Stimulated activated effector memory CD8-positive, alpha-beta T cell treated with anti-CD3 and anti-CD28 coated beads, Interleukin-12 subunit alpha, Interleukin-12 subunit beta, amount 100 ng/mL, for 72 hours (primary cell): Measurements from ENCODE around the gene SLC25A15.

ENCODE experiments used
- ATAC-seq: fragments of 150-1000 bp; cut with Tn5 transposase; 2 replicates; pipeline ENCODE4 v1.10.0; 2021
- DNase-seq, 2 donors: peaks; one replicate each; pipeline ENCODE4 v3.0.0; 2021 to 2022; ENCODE audit warnings: low spot score in 2 of 2
- H3K27ac Mint-ChIP-seq: one replicate; pipeline ENCODE4 v1.8.0; 2022; ENCODE audit warnings: mild to moderate bottlenecking, mixed read lengths
- H3K36me3 Mint-ChIP-seq: one replicate; pipeline ENCODE4 v1.8.0; 2022; ENCODE audit warnings: mild to moderate bottlenecking, mixed read lengths
- H3K4me1 Mint-ChIP-seq: one replicate; pipeline ENCODE4 v1.8.0; 2022; ENCODE audit warnings: mixed read lengths
- H3K4me3 Mint-ChIP-seq: one replicate; pipeline ENCODE4 v1.8.0; 2022; ENCODE audit warnings: mild to moderate bottlenecking, mixed read lengths
- H3K9me3 Mint-ChIP-seq: one replicate; pipeline ENCODE4 v1.8.0; 2022; ENCODE audit warnings: mixed read lengths

Gene SLC25A15

DNA sequence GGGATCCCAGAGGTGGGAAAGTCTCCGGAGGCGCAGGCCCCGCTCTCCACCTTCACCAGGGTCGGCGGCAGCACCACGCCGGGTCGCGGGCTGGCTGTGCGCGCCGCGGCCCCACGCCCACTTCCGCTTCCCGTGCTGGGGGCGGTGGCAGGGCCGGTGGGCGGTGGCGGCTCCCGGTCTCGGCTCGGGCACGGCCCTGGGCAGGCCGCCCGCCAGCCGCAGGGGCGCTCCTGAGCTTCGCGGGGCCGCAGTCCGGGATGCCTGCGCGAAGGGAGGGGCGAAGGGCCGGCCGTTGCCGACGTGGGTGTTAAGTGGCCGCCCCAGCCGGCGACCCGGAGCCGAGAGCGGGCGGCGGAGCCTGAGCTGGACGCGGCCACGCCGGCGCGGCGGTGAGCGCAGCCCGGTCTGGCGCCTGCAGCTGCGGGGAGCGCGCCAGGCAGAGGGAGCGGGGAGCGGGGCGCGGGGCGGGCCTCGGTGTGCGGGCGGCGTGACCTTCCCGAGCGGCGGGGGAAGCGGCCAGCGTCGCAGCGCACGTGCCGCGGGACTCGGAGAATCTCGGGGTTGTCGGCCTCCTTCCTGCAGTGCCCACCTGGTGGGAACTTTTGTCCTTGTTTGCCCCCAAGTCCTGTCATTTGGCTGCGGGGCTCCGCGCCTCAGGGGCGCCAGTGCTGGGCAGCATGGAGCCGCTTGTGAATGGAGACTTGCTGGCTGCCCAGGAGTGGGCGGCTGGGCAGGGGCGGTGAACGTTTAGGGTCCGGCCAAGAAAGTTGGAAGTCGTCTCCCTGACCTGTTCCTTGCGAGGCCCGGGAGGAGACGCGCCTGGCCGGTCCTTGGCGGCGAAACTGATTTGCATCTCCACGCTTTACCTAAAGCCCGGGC lies at the start of gene SLC25A15:
TSS of gene SLC25A15 (plus strand) at position 337 of the 879 bp plus-strand sequence. CDS start 3,616 bp downstream, outside the sequence.
- Mint-ChIP-seq H3K36me3 (peaks cover 7% of the 10 kb centered on the region), H3K9me3 (no peaks in the 10 kb centered on the region), H3K27ac (no peak within 1 kb of the TSS), H3K4me1 (peaks cover 31% of the 10 kb centered on the region), H3K4me3 (peak within 1 kb of the TSS; percentile 58)
- ATAC-seq (peak; percentile 89), DNase-seq (peak; percentile 66 to 85)

DNA sequence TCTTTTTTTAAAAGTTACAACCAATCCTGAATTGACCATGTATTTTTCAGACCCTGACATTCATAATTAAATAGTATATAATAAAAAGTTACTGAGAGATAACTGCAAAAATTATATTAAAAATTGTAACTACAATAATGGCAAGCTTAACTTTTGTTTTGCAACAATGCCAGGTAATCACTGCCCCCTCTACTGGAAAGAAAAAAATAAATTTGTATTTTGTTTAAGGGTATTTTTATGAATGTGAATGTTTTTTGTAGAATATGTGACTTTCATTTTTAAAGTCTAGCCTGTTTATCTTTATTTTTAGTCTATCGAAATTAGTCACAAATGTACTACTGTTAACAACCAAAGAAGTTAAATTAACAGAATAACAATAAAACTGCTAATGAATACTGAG lies 40.1 kb upstream of the SLC25A15 start:
- no peak overlapping the region for H3K4me3 Mint-ChIP-seq
- no peak for ATAC-seq
- no peaks in the 10 kb centered on the region for H3K9me3 Mint-ChIP-seq
- H3K4me1 Mint-ChIP-seq: no peaks in the 10 kb centered on the region
- DNase-seq: no peak
- H3K36me3 Mint-ChIP-seq: peaks cover 72% of the 10 kb centered on the region
- no peak overlapping the region for H3K27ac Mint-ChIP-seq

DNA sequence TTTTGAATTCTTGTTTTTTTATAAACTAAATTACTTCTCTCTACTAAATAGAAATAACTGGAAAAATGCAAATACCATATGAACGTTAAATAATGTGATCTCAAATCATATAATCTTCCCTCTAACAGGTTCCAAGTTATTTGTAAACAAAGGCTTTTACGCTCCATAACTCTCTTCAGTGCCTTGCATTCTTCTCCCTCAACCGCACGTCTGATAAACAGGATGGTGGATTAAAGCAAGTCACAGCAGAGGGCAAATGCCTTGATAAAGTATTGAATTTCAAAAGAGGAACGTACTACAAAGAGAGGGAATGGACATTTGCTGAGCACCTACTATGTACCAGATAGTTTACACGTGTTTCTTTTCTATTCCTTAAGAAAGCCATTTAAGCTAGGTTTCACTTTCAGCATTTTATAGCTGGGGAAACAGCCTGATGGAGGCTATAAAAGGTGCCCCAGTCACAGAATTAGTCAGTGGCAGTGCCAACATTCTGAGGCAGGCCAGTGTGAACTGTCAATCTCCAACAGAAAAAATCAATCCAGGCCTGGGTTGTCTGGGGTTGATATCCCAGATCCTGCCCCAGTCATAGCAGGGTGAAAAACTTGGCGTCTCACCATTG lies 34.2 kb upstream of the SLC25A15 start:
- Mint-ChIP-seq H3K9me3 (no peaks in the 10 kb centered on the region), H3K4me1 (no peaks in the 10 kb centered on the region), H3K36me3 (peaks cover 81% of the 10 kb centered on the region), H3K27ac (no peak overlapping the region), H3K4me3 (no peak overlapping the region)
- DNase-seq (no peak), ATAC-seq (no peak)

DNA sequence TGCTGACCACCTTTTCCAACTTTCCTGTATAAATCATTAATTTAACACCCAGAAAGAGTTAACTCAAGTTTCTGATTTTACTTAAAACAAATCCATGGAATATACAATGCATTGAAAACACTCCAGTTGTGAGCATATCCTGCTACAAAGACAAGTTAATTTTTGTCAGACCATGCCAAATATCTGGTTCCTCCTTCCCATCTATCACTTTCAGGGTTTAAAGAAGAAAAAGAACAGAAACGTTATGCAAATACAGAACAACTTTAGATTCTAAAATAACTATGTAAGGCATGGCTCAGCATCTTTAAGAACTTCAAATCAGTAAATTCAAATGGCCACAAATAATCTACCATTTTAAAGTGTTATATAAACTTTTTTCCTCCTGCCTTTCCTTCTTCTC lies 33.4 kb upstream of the SLC25A15 start:
- H3K27ac Mint-ChIP-seq: no peak overlapping the region
- no peaks in the 10 kb centered on the region for H3K9me3 Mint-ChIP-seq
- no peak overlapping the region for H3K4me3 Mint-ChIP-seq
- no peaks in the 10 kb centered on the region for H3K4me1 Mint-ChIP-seq
- H3K36me3 Mint-ChIP-seq: peaks cover 89% of the 10 kb centered on the region
- no peak for ATAC-seq
- no peak for DNase-seq

DNA sequence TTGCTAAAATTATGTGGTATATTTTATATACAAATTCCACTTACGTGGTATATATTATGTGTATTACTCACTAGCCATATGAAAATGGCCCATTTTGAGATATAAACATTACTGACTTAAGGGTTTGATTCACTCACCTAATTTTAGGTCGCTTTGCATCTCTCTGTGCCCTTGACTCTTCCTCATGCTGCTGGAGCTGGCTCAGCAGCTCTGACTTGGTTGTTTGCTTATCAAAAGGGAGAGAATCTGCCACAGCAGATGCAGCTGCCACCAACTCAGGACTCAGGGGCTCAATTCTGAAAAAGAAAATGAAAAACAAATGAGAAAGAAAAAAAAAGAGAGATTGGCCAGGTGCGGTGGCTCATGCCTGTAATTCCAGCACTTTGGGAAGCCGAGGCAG lies 30.6 kb upstream of the SLC25A15 start:
- Mint-ChIP-seq H3K27ac (no peak overlapping the region), H3K4me1 (peaks cover 18% of the 10 kb centered on the region), H3K36me3 (peaks cover 87% of the 10 kb centered on the region), H3K4me3 (no peak overlapping the region), H3K9me3 (no peaks in the 10 kb centered on the region)
- ATAC-seq: no peak
- DNase-seq: no peak

DNA sequence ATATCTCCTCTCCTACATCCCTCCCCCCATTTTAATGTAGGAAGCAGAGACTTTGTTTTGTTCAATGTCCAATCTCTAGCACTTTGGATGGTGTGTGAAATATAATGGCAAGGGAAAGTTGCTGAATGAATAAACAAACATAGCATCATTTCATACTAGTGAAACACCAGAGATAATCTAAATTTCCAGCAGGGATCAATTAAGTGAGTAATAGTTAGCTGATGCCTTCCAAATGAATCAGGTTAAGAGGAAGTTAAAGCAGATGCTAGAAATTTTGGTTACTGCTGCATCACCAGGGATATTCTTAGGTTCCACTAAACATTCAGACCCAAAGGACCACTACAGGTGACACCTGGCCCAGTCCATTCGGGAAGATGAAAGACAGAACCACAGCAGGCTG lies 26.6 kb upstream of the SLC25A15 start:
- Mint-ChIP-seq H3K27ac (peak overlapping the region; percentile 41), H3K4me3 (no peak overlapping the region), H3K9me3 (no peaks in the 10 kb centered on the region), H3K36me3 (peaks cover 76% of the 10 kb centered on the region), H3K4me1 (peaks cover 27% of the 10 kb centered on the region)
- DNase-seq (no peak), ATAC-seq (no peak)

DNA sequence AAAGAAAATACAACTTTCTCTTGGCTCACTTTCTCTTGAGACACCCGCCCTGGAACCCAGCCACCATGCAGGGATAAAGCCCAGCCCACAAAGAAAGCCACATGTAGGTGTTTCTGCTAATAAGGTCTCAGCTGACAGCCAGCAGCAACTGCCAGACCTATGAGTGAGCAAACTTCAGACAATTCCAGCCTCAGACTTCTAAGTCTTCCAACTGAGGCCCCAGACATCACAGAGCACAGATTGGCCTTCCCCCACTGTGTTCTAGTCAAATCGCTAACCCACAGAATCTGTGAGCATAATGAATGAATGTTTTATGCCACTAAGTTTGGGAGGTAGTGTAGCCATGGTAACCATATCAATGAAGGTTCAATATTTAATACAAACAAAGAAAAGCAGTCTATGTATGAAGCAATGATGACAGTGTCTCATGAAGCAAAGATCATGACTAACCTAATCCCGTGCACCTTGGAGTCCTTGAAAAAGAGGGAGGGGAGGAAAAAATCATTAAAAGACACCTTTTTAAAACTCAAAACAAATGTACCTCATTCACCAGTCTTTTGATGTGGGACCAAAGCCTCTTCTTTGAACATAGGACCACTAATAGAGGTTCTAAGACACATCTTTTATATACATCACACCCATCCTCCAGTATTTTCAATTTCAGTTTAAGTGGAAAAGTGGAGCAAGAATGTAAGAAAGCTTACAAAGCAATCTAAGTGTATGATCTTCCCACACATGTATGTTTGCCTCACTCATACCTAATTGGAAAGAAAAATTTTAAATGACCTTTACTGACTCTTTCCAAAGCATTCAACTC lies 24.6 kb upstream of the SLC25A15 start:
- Mint-ChIP-seq H3K4me1 (peaks cover 32% of the 10 kb centered on the region), H3K36me3 (peaks cover 61% of the 10 kb centered on the region), H3K9me3 (no peaks in the 10 kb centered on the region), H3K4me3 (peak overlapping the region; percentile 8), H3K27ac (peak overlapping the region; percentile 84)
- DNase-seq (peak in 1 of 2 donors; percentile 58), ATAC-seq (peak; percentile 92)

DNA sequence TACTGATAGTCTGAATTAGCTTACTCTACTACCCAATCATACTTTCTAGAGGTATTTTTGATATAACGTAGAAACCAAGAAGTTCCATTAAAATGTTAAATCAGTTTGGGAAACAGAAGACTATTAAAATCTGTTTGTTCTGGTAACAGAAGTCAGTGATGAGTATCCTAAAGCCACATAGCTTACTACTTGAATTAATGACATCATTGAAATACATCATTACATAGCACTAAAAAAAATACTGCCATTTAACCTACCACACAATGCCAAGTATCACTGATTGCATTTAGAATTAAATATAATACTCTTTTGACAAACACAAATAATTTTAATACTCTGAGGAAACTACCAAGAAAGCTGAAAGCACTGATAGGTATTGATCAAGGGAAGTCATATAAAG lies 23.8 kb upstream of the SLC25A15 start:
- no peaks in the 10 kb centered on the region for H3K9me3 Mint-ChIP-seq
- H3K4me3 Mint-ChIP-seq: no peak overlapping the region
- ATAC-seq (no peak), DNase-seq (no peak)
- peaks cover 39% of the 10 kb centered on the region for H3K4me1 Mint-ChIP-seq
- H3K36me3 Mint-ChIP-seq: peaks cover 53% of the 10 kb centered on the region
- no peak overlapping the region for H3K27ac Mint-ChIP-seq

DNA sequence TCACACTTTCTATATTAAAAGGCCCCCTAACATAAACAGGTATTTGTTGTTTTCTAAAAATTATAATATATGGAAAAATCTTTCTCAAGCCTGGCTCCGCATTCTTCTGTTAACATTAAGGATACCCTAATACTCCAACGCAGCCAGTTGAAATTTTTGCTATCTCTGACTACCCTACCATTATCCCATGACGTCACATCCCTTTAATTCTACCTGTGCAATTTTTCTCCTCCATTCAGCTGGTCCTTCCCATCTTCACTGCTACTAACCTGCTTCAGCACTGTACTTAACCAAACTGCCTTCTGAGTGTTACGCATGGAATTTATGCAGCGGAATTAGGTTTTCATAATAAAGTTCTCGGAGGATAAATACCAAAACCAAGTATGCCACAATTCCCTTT lies 19.4 kb upstream of the SLC25A15 start:
- ATAC-seq (no peak), DNase-seq (no peak)
- H3K27ac Mint-ChIP-seq: peak overlapping the region; percentile 92
- peaks cover 12% of the 10 kb centered on the region for H3K4me1 Mint-ChIP-seq
- H3K9me3 Mint-ChIP-seq: no peaks in the 10 kb centered on the region
- peaks cover 31% of the 10 kb centered on the region for H3K36me3 Mint-ChIP-seq
- H3K4me3 Mint-ChIP-seq: peak overlapping the region; percentile 85

DNA sequence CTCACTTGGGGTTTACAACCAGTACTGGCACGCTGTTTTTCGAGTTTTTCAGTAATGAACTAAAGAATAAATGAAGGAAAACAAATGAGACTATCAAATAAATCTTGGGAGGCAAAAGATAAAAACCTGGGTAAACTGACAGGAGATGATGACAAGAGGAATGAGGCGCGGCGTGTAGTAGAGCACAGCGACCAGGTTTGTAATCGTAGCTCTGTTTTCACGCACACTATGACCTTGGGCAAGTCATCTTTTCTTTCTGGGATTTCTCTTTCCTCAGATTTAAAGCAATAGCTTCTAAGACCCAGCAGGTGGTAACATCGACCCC lies 18.8 kb upstream of the SLC25A15 start:
- peak overlapping the region; percentile 85 for H3K4me3 Mint-ChIP-seq
- peaks cover 25% of the 10 kb centered on the region for H3K36me3 Mint-ChIP-seq
- H3K27ac Mint-ChIP-seq: peak overlapping the region; percentile 92
- peaks cover 12% of the 10 kb centered on the region for H3K4me1 Mint-ChIP-seq
- ATAC-seq: no peak
- no peaks in the 10 kb centered on the region for H3K9me3 Mint-ChIP-seq
- DNase-seq: no peak

DNA sequence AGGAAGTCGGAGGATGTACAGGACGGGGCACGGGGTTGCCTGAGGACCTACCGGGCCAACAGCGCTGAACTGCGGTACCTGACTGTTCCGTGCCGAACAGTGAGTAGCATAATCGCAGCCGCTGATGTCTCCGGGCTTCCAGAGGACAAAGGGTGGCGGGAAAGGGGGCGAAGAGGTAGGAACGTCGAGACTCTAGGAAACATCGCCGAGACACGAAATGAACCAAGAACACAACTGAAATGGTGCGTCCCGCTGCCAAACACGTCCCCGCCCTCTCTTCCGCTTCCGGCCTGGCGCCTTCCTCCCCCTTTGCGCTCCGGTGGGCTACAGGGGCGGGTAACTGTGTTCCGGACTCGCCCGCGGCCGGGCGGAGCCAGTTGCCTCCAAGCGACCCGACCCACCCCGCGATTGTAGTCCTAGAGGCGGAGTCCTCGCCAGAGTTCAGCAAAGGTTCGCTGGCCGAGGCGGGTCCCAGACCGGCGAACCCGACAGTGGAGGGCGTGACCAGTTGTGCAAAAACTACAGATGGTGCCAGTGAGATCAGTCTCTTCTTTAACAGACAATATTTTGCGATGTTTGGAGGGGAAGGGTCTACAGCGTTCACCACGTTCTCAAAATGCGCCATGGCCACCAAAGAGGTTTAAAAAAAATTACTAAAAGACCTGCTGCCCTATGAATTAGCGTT lies 18.3 kb upstream of the SLC25A15 start, which contains the start of gene MRPS31:
TSS of gene MRPS31 (minus strand) at position 257 of the 685 bp plus-strand sequence. CDS start at position 203, 54 bp downstream.
- DNase-seq (peak; percentile 94 to 99), ATAC-seq (peak; percentile 100)
- Mint-ChIP-seq H3K36me3 (peaks cover 20% of the 10 kb centered on the region), H3K4me3 (peak within 1 kb of the TSS; percentile 85), H3K9me3 (no peaks in the 10 kb centered on the region), H3K4me1 (peaks cover 16% of the 10 kb centered on the region), H3K27ac (peak within 1 kb of the TSS; percentile 92)

DNA sequence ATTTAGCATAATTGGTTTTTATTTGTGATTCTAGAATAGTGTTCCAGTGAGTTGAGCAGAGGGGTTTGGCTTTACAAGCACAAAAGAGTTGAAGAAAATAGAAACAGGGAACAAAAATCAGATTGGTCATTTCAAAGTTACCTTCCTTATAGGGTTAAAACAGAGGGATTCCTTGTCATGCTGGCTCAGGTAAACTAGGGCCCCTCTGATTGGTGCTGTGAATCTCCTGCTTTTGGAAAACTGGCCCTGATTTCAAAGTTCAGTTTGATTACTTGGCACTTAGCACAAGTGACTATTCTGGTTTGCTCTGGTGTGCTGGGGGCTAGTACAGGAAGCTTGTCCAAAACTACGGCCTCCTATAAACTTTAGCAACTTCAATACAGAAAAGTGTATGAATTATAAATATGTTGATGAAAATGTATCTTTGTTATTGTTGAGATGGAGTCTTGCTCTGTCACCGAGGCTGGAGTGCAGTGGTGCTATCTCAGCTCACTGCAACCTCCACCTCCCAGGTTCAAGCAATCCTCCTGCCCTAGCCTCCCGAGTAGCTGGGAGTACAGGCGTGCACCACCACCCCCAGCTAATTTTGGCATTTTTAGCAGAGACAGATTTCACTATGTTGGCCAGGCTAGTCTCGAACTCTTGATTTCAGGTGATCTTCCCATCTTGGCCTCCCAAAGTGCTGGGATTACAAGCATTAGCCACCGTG lies 16.5 kb upstream of the SLC25A15 start:
- Mint-ChIP-seq H3K4me1 (peaks cover 34% of the 10 kb centered on the region), H3K9me3 (no peaks in the 10 kb centered on the region), H3K36me3 (peaks cover 4% of the 10 kb centered on the region), H3K27ac (no peak overlapping the region), H3K4me3 (no peak overlapping the region)
- DNase-seq: no peak
- no peak for ATAC-seq

DNA sequence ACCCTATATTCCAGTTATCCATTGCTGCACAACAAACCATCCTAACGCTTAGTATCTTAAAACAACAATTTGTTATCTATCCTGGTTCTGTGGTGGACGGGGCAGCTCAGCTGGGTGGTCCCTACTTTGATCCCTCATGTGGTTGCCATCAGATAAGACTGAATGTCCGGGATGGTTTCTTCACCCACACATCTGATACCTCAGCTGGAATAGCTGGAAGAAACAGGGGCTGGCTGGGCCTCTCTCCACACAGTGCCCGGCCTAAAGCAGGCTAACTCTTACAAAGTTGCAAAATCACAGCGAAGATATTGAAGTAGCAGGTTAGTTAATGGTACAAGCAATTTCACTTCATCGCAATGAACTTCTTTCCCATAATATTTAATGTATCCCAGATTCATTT lies 14.7 kb upstream of the SLC25A15 start:
- ATAC-seq: no peak
- Mint-ChIP-seq H3K4me1 (peaks cover 33% of the 10 kb centered on the region), H3K27ac (no peak overlapping the region), H3K9me3 (no peaks in the 10 kb centered on the region), H3K4me3 (no peak overlapping the region), H3K36me3 (peaks cover 1% of the 10 kb centered on the region)
- no peak for DNase-seq

DNA sequence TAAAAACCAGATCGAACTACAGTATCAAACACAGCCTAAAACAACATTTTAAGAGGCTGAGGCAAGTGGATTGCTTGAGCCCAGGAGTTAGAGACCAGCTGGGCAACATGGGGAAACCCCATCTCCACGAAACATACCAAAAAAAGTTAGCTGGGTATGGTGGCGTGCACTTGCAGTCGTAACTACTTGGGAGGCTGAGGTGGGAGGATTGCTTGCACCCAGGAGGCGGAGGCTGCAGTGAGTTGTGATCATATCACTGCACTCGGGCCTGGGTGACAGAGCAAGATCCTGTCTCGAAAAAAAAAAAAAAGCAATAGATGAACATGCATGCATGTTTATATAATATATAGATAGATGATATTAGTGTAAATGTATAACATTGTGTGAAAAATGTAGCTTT lies 13.2 kb upstream of the SLC25A15 start:
- H3K27ac Mint-ChIP-seq: peak overlapping the region; percentile 93
- H3K9me3 Mint-ChIP-seq: no peaks in the 10 kb centered on the region
- H3K4me1 Mint-ChIP-seq: peaks cover 25% of the 10 kb centered on the region
- DNase-seq: peak in 1 of 2 donors; percentile 54
- ATAC-seq: no peak
- H3K36me3 Mint-ChIP-seq: no peaks in the 10 kb centered on the region
- peak overlapping the region; percentile 68 for H3K4me3 Mint-ChIP-seq
